Liver (tissue), 3 donors: ENCODE data around the gene CC2D2A.
"Not testable (repeated sequence)": the region's sequence is repeated elsewhere in the genome, so short reads cannot be mapped to it uniquely, and the experiment has no call there.

Source experiments
- ATF3 ChIP-seq: IDR thresholded peaks from 2 replicates; pipeline ENCODE4 v1.6.1; 2016; ENCODE audit warnings: antibody characterized with exemption
- CTCF ChIP-seq: fragments of 150-350 bp; IDR thresholded peaks from 2 replicates; pipeline ENCODE4 v1.5.1; 2017; ENCODE audit warnings: improper control_type of control experiment, low read depth, low read length; ENCODE audit not compliant: missing input control
- EGR1 ChIP-seq, 2 donors: IDR thresholded peaks; 2 replicates each; pipeline ENCODE4 v1.6.1; 2016 to 2018; ENCODE audit warnings: antibody characterized with exemption in 2 of 2, low read depth in 2 of 2
- GABPA ChIP-seq, 2 donors: IDR thresholded peaks in 1 of 2; conservative IDR thresholded peaks in 1 of 2; 2 replicates each; pipeline ENCODE4 v1.6.1; 2016; ENCODE audit warnings: antibody characterized with exemption in 2 of 2, mild to moderate bottlenecking in 1 of 2, moderate library complexity in 1 of 2
- HNF4A ChIP-seq, 2 donors: conservative IDR thresholded peaks; 2 replicates each; pipeline ENCODE4 v1.6.1; 2016; ENCODE audit warnings: antibody characterized with exemption in 2 of 2, mild to moderate bottlenecking in 2 of 2
- HNF4G ChIP-seq: IDR thresholded peaks from 2 replicates; pipeline ENCODE4 v1.6.1; 2016; ENCODE audit warnings: antibody characterized with exemption
- JUND ChIP-seq, 2 donors: IDR thresholded peaks; 2 replicates each; pipeline ENCODE4 v1.6.1; 2016; ENCODE audit warnings: antibody characterized with exemption in 2 of 2
- MAX ChIP-seq: IDR thresholded peaks from 2 replicates; pipeline ENCODE4 v1.6.1; 2016; ENCODE audit warnings: antibody characterized with exemption
- RAD21 ChIP-seq, 2 donors: IDR thresholded peaks; 2 replicates each; pipeline ENCODE4 v1.6.1; 2016; ENCODE audit warnings: antibody characterized with exemption in 2 of 2, mild to moderate bottlenecking in 2 of 2
- REST ChIP-seq: IDR thresholded peaks from 2 replicates; pipeline ENCODE4 v1.6.1; 2016; ENCODE audit warnings: antibody characterized with exemption, mild to moderate bottlenecking
- SP1 ChIP-seq: IDR thresholded peaks from 2 replicates; pipeline ENCODE4 v1.6.1; 2018; ENCODE audit warnings: antibody characterized with exemption, mild to moderate bottlenecking
- TAF1 ChIP-seq: conservative IDR thresholded peaks from 2 replicates; pipeline ENCODE4 v1.6.1; 2016; ENCODE audit warnings: antibody characterized with exemption, mild to moderate bottlenecking
- YY1 ChIP-seq: IDR thresholded peaks from 2 replicates; pipeline ENCODE4 v1.6.1; 2016; ENCODE audit warnings: antibody characterized with exemption, mild to moderate bottlenecking
- donor health status: healthy.
- donor health status: healthy.

- not testable (repeated sequence) for TF ChIP-seq CTCF; SP1; RAD21 (IDR thresholded peaks at IDR 0.05); ATF3; TAF1; JUND (IDR thresholded peaks at IDR 0.05); YY1; GABPA (IDR thresholded peaks at IDR 0.05 in 1 of 2, conservative IDR thresholded peaks at IDR 0.05 in 1 of 2); REST; EGR1 (IDR thresholded peaks at IDR 0.05; ENCODE audit: low read depth in 2 of 2); MAX; HNF4A (conservative IDR thresholded peaks at IDR 0.05); HNF4G
Observed at GRCh38 chr4:15614891-15615290, 145.2 kb downstream of the CC2D2A start.
